Stimulated activated CD4-positive, alpha-beta T cell treated with anti-CD3 and anti-CD28 coated beads, Interleukin-15, amount 100 ng/mL, for 48 hours (primary cell): ENCODE results near the gene RGS9BP.
"Not testable (repeated sequence)": the region's sequence is repeated elsewhere in the genome, so short reads cannot be mapped to it uniquely, and the experiment has no call there.

Experiments
- DNase-seq, 2 donors: peaks; one replicate each; pipeline ENCODE4 v3.0.0-alpha.2; 2020; ENCODE audit warnings: low read depth in 2 of 2

The RGS9BP gene, protein sequence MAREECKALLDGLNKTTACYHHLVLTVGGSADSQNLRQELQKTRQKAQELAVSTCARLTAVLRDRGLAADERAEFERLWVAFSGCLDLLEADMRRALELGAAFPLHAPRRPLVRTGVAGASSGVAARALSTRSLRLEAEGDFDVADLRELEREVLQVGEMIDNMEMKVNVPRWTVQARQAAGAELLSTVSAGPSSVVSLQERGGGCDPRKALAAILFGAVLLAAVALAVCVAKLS

GRCh38 chr19:32675720-32676185 is at the start of gene RGS9BP:
Gene RGS9BP, plus strand, starts transcription at chr19:32675848. Its CDS starts 416 bp downstream, at chr19:32676264.
- peak in 1 of 2 donors; percentile 30 for DNase-seq

DNA sequence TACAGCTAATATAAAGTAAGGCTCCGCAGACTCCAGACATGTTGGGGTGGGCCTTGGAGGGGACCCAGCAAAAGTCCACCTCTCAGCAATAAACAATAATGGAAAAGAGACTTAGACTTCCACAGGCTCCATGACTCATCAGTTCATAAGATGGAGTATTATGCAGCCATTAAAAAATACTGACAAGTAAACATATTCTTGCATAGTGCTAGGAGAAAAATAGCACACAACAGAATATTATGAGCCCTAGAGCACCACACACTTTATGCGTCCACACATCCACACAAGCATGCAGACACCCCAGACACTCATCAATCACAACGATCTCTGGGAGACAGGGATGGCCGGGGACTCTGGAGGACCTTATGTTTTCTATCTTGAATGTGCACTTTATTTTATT is 48.7 kb upstream of the RGS9BP start:
- DNase-seq: no peak

DNA sequence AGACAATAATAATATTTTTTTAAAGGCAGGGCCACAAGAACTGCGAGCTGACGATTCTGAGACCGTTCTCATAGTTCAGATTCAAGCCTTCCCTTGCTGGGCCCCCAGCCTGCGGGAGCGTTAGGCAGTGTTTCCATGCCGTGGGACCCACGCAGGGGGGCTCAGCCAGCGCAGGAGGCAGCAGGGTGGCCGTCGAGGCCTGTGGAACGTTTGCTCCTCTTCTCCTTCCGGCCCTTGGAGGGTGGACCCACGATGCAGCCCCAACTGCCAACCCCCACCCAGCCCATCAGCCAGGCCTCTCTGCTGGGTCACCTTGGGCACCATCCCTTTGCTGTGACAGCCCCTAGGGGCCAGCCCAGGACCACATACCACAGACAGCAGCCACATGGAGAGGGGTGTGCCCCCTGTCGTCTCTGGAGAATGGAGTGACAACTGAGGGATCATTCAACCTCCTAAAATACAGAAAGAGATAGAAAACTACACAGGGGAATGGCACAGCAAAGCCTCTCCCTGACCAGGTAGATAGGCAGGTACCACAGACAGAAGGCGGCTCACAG is 47.9 kb upstream of the RGS9BP start:
- DNase-seq: no peak

DNA sequence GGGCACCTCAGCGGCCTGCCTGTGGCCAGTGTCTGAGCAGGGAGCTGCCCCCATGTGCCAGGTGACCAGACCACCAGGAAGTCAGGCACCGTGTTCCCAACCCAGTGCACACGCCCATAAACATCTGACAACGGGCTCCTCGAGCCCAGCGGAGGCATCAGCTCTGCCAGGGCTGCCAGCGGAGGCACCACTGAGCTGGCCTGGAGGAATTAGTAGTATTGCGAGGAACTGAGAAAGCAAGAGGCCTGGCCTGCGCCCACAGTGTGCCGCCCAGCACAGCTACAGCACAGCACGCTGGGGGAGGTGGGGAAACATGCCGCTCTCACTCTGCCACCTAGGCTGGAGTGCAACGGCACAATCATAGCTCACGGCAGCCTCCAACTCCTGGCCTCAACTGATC is 45.3 kb upstream of the RGS9BP start:
- no peak for DNase-seq

GRCh38 chr19:32631381-32631780 is 44.3 kb upstream of the RGS9BP start:
- DNase-seq: no peak

GRCh38 chr19:32637480-32637879 is 38.2 kb upstream of the RGS9BP start:
- no peak for DNase-seq

DNA sequence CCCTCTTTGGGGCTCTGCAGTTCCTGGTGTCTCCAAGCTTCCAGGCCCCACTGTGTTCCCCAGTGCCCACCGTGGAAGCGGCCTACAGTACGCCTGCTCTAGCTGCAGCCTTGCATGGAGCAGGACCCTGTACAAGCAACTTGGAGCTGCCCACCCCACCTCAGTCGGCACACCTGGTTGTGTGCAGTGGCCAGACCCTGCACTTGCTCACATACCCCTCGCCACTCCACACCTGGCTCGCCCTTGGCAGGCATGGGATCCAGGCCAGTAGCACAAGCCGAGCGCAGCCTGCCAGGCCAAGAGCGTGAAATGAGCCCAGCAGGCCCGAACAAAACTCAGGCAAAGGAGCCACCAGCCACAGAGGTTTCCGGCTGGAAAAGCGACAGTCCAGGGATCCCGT is 37.0 kb upstream of the RGS9BP start:
- DNase-seq: no peak

DNA sequence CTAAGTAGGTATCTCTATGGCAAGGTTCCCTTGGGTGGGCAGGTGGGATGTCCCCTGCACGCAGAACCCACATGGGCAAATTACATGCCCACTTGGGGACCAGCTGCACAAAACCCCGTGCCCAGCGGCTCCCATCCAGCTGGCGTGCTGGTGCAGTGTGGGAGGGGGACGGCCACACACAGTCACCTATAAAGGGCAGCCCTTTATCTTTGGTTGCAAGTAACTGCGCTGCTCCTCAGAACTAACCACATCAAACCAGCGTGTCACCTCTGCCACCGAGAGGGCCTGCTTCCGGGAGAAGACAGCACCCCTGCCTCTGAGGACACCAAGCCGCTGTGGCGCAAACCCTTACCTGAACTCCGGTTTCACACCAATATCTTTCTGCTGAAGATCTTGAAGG is 32.9 kb upstream of the RGS9BP start:
- peak; percentile 45 to 55 for DNase-seq

GRCh38 chr19:32646556-32646955 is 29.1 kb upstream of the RGS9BP start:
- DNase-seq: no peak

DNA sequence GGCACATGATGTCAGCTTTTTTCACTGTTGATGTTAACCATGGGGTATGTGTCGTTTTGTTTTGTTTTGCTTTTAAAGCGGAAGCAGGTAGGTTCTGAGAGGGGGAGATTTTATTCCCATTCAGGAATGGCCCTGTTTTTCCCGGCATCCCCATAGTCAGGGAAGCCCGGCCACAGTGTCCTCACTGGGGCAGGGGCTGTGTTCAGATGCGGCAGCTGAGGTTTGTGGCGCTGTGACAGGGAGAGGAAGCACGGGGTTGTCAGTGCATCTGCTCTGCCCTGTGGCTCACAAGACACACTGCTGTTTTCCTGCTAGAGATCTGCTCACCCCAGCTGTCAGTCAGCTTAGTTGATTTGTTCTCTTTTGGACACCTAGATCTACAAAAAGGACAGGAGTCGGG is 28.3 kb upstream of the RGS9BP start:
- no peak for DNase-seq

DNA sequence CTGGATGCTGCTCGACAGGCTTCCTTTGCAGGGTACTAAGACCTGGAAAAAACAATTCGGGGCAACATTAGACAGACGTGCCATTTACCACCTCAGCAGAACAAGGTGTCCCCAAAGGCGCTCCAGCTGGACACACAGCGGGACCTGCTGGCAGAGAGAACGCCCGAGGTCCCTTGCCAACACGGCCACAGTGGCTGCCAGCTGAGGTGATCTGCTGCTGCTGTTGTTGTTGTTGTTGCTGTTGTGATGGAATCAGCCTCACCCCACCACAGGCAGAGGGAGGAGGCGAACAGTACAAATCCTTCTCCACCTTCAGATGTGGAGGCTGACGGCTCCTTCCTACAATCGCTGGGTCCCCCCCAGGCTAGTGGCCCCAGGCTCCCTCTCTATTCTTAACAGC is 25.9 kb upstream of the RGS9BP start:
- DNase-seq: no peak

DNA sequence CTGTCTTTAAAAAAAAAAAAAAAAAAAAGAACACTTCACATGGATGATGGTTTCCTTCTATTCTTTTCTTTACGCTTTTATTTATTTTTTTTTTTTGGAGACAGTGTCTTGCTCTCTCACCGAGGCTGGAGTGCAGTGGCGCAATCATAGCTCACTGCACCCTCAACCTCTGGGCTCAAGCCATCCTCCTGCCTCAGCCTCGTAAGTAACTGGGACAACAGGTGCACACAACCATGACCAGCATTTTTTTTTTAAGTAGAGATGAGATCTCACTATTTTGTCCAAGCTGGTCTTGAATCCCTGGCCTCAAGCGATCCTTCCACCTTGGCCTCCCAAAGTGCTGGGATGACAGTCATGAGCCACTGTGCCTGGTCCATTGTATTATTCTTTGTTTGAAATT is 25.0 kb upstream of the RGS9BP start:
- no peak for DNase-seq

DNA sequence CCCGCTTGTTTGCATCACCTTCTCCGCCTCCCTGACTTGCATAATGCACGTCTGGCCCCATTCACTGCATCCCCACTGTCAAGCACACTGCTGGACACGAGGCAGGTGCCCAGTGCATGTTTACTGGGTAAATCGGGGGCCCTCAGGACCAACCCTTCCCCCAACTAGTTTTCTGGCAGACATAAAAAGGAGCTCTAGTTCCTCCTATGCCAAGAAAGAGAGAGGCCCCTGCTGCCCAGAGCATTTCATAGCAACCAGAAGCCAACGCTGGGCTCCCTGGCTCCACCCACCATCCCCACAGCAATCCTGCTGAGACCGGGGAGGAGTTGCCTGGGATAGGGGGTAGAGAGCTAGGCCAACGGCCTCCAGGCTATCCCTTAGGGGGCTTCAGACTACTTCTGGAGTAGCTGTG is 23.9 kb upstream of the RGS9BP start:
- DNase-seq: no peak

- not testable (repeated sequence) for DNase-seq
Measured at GRCh38 chr19:32652331-32652730, 23.3 kb upstream of the RGS9BP start.

GRCh38 chr19:32652894-32653598 is 22.6 kb upstream of the RGS9BP start:
- DNase-seq: no peak

- DNase-seq: no peak
Measured at GRCh38 chr19:32653599-32653915, 22.1 kb upstream of the RGS9BP start.

DNA sequence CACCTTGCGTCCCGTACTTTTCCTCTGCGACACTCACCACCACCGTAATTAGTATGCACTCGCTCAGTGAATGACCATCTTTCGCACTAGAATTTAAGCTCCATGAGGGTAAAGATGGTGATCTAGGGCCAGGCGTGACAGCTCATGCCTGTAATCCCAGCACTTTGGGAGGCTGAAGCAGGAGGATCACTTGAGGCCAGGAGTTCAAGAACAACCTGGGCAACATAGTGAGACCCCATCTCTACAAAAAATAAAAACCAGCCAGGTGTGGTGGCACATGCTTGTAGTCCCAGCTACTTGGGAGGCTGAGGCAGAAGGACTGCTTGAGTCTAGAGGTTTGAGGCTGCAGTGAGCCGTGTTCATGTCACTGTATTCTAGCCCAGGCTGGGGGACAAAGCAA is 19.3 kb upstream of the RGS9BP start:
- not testable (repeated sequence) for DNase-seq

GRCh38 chr19:32658075-32658474 is 17.6 kb upstream of the RGS9BP start:
- DNase-seq: no peak

- no peak for DNase-seq
Measured at GRCh38 chr19:32658527-32658926, 17.1 kb upstream of the RGS9BP start.

DNA sequence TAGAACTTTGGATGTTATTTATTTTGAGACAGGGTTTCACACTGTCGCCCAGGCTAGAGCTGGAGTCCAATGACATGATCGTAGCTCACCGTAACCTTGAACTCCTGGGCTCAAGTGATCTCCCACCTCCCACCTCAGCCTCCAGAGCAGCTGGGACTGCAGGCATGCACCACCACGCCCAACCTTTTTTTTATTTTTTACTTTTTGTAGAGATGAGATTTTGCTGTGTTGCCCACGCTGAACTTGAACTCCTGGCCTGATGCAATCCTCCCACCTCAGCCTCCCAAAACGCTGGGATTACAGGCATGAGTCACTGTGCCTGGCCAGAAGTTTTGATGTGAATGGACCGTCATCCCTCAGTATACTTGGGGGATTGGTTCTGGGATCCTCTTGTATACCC is 14.3 kb upstream of the RGS9BP start:
- no peak for DNase-seq

DNA sequence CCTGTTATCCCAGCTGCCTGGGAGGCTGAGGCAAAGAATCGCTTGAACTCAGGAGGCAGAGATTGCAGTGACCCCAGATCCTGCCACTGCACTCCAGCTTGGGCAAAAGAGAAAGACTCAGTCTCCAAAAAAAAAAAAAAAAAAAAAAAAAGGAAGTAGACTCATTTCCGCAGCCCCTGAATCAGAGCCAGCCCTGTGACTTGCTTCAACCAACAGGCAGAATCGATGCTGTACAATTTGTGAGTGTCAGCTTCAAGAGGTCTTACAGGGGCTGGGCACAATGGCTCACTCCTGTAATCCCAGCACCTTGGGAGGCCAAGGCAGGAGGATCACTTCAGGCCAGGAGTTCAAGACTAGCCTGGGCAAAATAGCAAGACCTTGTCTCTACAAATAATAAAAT is 13.5 kb upstream of the RGS9BP start:
- DNase-seq: no peak

- no peak for DNase-seq
Measured at GRCh38 chr19:32666084-32666483, 9.6 kb upstream of the RGS9BP start.

DNA sequence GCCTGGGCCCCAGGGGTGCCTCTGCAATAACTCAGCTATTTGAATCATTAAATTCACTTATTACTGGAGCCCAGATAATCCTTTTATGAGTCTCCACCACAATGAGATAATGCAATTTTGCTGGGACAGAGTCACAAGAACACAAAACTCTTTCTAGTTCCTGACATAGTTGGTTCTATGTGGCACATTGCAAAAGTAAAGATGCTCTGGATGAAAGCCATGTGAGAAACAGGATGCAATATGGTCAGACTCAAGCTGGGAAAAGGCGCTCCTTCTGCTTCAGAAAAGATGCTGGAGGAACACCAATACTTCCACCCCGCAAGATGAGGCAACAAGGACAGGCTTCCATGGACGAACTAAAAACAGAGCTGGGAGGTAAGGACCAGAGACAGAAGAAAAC is 6.3 kb upstream of the RGS9BP start:
- no peak for DNase-seq
